CD4-positive, alpha-beta T cell treated with Interleukin-2 at 100 ng/mL for 4 hours (primary cell): ENCODE data around the gene FBXL5.
A peak's percentile ranks its signal among the peaks of the same experiment; 100 is the strongest.

Experiments used
- DNase-seq: peaks from one replicate; pipeline ENCODE4 v3.0.0-alpha.2; 2020; ENCODE audit warnings: low spot score

FBXL5 gene

GRCh38 chr4:15655223-15656037 lies at the start of gene FBXL5:
FBXL5 (minus strand) TSS chr4:15655357; CDS start chr4:15655287, 70 bp downstream.
- DNase-seq, result peak; percentile 81

DNA sequence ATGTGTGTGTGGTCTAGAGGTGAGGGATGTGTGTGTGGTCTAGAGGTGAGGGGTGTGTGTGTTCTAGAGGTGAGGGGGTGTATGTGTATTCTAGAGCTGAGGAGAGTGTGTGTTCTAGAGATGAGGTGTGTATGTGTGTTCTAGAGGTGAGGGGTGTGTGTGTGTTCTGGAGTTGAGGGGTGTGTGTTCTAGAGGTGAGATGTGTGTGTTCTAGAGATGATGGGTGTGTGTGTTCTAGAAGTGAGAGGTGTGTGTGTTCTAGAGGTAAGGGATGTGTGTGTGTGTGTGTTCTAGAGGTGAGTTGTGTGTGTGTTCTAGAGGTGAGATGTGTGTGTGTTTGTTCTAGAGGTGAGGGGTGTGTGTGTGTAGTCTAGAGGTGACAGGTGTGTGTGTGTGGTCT lies 49.0 kb upstream of the FBXL5 start:
- no peak for DNase-seq

GRCh38 chr4:15703439-15703838 lies 48.3 kb upstream of the FBXL5 start:
- no peak for DNase-seq

DNA sequence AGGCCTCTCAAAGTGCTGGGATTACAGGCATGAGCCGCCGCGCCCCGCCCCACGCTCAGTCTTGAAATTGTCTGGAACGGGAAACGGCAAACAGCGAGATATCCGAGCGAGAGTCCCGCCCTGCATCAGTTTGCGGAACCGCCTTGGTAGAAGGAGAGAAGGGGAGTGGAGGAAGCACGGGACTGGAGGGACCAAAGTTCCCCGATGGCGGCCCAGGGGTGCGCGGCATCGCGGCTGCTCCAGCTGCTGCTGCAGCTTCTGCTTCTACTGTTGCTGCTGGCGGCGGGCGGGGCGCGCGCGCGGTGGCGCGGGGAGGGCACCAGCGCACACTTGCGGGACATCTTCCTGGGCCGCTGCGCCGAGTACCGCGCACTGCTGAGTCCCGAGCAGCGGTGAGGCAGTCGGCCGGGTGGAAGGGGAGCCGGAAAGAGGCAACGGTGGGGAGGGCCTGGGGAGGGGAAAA lies 47.8 kb upstream of the FBXL5 start, which contains the start of gene BST1:
Gene BST1, plus strand, starts transcription at position 125 of the 463 bp plus-strand sequence. Its CDS starts 80 bp downstream, at position 205.
- DNase-seq, result peak; percentile 40

DNA sequence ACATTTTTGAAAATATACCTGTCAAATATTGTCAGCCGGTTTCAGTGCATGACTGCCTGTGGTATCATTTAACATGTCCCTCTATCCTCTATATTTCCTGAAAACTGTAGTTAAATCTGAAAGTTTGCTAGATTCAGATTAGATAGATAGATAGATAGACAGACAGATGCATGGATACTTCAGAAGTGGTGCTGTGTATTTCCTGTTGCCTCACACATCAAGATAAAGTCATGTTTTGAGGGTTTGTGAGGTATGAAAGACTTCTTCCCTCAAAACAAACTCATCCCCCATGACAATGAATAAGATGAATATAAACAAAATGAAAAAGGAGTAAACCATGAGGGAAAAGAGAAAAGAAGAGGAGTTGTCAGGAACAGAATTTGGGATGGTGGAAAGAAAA lies 41.7 kb upstream of the FBXL5 start:
- no peak for DNase-seq

GRCh38 chr4:15695729-15696128 lies 40.6 kb upstream of the FBXL5 start:
- no peak for DNase-seq

DNA sequence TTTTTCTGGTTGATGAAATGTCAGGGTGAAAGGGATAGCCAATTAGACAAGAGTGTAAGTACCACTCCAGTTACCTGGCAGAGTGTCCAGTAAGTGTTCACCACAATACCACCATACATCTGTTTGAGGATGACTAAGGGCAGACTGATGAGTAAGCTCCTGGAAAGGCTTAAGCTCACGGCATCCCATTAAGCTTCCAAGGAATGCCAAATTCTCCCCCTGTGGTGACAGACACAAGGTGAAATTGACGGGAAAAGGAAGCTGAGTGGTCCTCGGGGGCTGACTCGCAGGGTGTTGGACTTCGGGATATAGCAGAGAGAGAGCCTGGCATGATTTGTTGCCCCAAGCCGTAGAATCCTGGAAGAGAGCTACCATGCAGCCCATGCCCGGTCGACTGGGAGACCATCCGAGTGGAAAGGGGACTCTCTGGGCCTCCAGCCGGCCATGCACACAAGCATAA lies 40.1 kb upstream of the FBXL5 start:
- DNase-seq, result no peak

- DNase-seq, result no peak
Observed at GRCh38 chr4:15694431-15694830, 39.3 kb upstream of the FBXL5 start.

GRCh38 chr4:15692602-15693001 lies 37.4 kb upstream of the FBXL5 start:
- no peak for DNase-seq

DNA sequence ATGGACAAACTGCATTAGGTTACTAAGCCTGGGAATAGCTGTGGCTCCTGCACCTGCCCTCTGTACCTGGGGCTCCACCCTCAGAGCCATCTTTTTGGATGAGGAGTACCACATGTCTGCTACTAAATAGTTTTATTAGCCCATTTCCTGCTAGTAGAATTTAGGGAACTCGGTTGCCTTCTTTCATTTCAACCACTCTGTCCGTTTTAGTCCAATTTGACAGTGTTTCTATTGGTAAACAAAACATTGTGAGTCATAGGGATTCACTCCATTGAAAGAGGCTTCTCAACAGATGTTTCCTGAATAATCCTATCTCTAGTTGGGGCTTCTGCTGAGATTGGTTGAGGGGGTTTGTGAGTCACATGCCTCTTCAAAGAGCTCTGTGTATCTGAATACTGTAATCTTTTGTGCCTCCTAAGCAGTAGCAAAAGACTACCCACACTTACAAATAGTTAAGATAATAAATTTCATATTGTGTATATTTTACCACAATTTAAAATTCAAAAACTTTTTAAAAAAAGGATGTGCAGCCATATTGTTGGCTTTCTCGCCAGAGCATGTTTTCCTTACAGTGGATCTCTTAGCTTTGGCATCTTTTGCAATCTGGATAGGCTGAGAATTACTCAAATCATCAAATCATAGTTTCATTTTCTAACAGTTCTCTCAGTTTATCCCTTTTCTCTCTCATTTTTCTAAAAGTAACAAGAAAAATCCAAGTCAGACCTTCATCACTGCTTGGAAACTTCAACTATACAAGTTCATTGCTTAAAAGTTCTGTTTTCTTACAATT lies 36.4 kb upstream of the FBXL5 start:
- DNase-seq, result no peak

GRCh38 chr4:15690020-15690809 lies 35.1 kb upstream of the FBXL5 start:
- no peak for DNase-seq

GRCh38 chr4:15689540-15689939 lies 34.4 kb upstream of the FBXL5 start:
- no peak for DNase-seq

- no peak for DNase-seq
Observed at GRCh38 chr4:15688051-15688450, 32.9 kb upstream of the FBXL5 start.

DNA sequence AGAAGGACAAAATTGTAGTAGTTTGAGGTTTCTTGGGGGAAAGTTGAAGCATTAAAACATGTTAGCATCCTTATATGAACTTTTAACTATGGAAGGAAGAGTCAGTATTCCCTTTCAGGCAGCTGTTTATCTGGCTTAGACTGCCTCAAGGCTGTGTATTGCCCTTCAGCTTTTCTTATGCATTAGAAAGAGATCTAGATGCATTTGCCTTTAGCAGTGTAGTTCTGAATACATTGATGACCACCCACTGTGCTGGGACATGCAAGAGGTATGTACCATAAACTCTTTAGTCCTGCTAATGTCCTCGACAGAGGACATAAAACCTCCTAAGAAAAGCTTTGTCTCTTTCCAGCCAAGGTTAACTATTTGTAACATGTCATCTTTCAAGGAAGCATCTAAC lies 29.3 kb upstream of the FBXL5 start:
- no peak for DNase-seq

DNA sequence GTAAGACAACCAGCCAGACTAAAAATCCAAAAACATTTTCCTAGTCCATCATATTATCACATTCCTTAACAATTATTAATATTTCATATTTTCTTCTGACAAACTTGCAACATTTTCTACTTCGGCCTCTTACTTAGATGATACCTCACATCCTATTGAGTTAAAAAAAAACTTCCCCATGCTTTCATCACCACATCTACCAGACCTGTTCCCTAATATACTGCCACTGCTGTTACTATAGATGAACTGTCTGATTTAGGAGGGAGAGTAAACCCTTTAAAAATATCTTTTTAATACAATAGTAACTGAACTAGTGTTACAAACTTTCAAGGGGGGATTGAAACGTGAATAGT lies 28.0 kb upstream of the FBXL5 start:
- no peak for DNase-seq

DNA sequence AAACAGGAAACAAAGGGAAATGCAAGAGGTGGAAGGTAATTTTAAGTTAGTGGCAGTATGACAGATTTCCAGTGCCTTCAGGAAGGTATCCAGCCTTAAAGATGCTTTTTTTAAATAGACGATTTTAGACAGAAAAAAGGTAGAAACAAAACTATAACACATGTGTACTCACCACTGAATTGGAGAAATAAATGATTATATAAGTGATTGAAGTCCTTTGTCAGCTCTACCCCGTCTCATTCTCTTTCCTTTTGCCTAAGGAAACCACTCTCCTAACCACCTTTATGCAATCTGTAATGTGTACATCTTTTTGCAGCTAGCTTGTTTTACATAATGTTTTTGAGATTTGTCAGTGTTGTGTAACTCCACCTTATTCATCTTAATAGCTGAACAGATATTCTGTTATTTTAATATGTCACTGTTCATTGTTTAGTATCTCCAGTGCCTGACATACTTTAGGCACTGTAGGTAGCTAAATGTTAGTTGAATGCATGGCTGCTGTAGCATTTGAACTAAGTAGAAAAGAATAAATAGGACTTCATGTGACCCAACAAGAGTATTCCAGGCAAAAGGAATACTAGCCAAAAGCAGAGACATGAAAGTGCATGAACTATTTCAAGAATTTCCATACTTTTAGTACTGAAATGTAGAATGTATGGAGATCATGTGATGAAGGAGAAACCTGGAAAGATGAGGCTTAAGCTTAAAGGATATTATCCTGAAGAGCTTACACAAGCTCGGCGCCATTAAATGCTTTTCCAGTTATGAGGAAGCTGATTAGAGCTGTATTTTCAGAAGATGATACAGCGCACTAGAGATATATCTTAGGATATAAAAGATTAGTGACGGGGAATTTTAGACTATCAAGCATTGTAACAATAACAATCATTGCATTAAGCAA lies 27.3 kb upstream of the FBXL5 start:
- DNase-seq, result peak; percentile 12

DNA sequence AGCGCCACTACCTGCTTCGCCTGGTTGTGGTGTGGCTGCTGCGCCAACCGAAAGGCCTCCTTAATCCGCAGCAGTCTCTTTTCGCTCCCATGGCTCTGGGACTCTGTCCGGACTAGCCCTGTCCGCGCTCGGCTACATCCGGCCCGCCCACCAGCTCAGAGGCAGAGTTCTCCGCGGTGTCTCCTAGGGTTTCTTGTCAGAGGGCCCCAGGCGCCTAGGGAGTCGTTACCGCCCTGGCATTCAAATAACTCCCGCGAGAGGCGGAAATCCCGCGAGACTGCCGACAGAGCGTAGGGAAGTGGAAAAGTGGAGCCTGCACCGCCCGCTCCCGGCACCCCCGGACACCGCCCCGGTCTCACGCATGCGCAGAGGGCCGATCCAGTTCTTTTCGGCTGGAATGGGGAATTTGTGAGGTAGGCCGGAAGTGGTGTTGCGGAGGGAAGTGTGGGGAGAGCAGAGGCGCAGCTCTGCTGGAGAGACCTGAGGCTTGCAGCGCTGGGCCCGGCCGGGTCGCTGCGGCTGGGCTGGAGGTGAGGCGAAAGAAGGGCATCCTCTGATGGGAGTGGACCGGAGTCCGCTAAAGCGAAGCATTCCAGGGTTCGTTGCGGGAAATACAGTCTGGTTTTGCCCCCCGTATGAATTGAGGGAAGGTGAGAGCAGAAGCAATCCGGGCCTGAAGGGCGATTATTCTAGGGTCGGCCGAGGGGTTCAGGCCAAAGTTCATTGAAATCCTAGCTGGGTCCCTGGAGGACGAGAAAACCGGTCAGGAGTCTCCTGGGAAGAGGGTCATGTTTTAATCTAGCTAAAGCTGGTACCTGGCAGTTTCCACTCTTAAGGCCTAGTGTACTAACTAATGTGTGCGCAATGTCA lies 26.4 kb upstream of the FBXL5 start, which contains the start of gene FAM200B:
Gene FAM200B, plus strand, starts transcription at position 456 of the 870 bp plus-strand sequence. CDS start 5,151 bp downstream, outside the sequence.
- DNase-seq, result peak; percentile 98

DNA sequence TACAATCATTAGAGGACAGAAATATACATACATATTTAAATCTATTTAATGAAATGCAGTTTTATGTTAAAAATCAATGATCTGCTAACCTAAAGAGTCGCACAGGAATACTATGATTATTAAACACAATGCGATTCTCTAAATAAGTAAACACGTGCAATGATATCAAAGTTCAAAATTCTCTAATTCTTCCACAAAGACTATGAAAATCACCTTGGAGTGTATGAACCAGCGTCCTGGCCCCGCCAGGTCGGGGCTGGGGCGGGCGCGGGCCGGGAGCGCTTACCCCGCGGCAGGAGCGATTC lies 25.9 kb upstream of the FBXL5 start:
- no peak for DNase-seq

DNA sequence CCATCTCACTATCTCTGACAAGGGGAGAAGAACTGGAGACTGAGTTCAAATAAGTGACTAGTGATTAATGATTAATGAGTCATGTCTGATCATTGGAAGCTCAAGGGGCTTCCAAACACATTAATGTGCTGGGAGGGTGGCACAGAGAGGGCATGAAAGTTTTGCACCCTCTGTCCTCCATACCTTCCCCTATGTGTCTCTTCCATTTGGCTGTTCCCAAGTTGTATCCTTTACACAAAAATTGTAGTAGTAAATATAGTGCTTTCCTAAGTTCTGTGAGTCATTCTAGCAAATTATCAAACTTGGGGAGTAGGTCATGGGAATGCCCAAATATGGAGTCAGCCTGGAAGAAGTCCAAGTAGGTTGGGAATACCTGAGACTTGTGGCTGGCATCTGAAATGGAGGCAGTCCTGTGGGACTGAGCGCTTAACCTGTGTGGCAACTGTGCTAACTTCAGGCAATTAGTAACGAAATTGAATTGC lies 22.4 kb upstream of the FBXL5 start:
- DNase-seq, result no peak

GRCh38 chr4:15676899-15677298 lies 21.7 kb upstream of the FBXL5 start:
- DNase-seq, result no peak
